ENCODE data around the gene NME3. TPM values are rescaled to one million over a fixed set of nuclear protein-coding genes. Genes with fewer than 3 reads are reported as not detected.

The NME3 gene
- total RNA-seq, 1 experiment from 2014 or later = 103 TPM

GRCh38 chr16:1784977-1785845 lies 13.9 kb upstream of the NME3 start:
- H3K27ac ChIP-seq (ENCODE audit: low read depth, low read length) = no peak overlapping the region
- H3K27me3 ChIP-seq (ENCODE audit: insufficient read depth, low read length) = no peaks in the 10 kb centered on the region
- intact Hi-C loops (cut with micrococcal nuclease) = no loop called here
- H3K36me3 ChIP-seq (ENCODE audit: control insufficient read depth in 1 of 2, insufficient read depth in 2 of 2, low read length in 2 of 2) = peaks cover 0 to 5% of the 10 kb centered on the region in 2 experiments; a peak in 2 of 4 replicates
- BruUV-seq (replicated peaks) = TSS peak; percentile 9
- ChIA-PET POLR2A (no interaction called here), CTCF (no interaction called here), RAD21 (ENCODE audit: low non-redundant PET in 1 of 2, low total read pairs in 2 of 2, uncharacterized antibody in 2 of 2, unreplicated experiment in 2 of 2) (no interaction called here)
- no peak for TF ChIP-seq POLR2AphosphoS5 (IDR thresholded peaks at IDR 0.05; ENCODE audit: low read depth, low read length)
- no peaks in the 10 kb centered on the region for H3K9me2 ChIP-seq (ENCODE audit: insufficient read depth)
- H3K4me1 ChIP-seq (ENCODE audit: control insufficient read depth in 1 of 2, insufficient read depth in 2 of 2, low read length in 2 of 2) = peaks cover 0 to 22% of the 10 kb centered on the region in 2 experiments; a peak in 3 of 4 replicates
- H2AFZ ChIP-seq (ENCODE audit: low read depth, low read length, poor library complexity, severe bottlenecking) = no peak overlapping the region
- no peak overlapping the region for H3K4me2 ChIP-seq (ENCODE audit: low read length)
- no peaks in the 10 kb centered on the region for H3K9me3 ChIP-seq (ENCODE audit: control insufficient read depth in 1 of 2, insufficient read depth in 1 of 2, low read depth in 1 of 2, low read length in 2 of 2)
- no peak for DNase-seq (ENCODE audit: low read depth, low spot score)
- peaks cover 53% of the 10 kb centered on the region for H3K79me2 ChIP-seq (ENCODE audit: insufficient read depth, low read length)
- no peaks in the 10 kb centered on the region for H4K20me1 ChIP-seq (ENCODE audit: insufficient read depth)
- ATAC-seq = no peak
- H3K4me3 ChIP-seq (replicated peaks in 1 of 2; ENCODE audit: low read depth in 1 of 2, low read length in 2 of 2) = no peak overlapping the region
- no peak overlapping the region for H3K9ac ChIP-seq (ENCODE audit: low read length)

GRCh38 chr16:1782408-1783264 lies 11.3 kb upstream of the NME3 start, which contains the start of the genes NUBP2 and SPSB3:
NUBP2 (plus strand) TSS chr16:1782960; CDS start chr16:1783021, 61 bp downstream.
SPSB3 (minus strand) TSS chr16:1782571; CDS start chr16:1781483, 1,088 bp downstream.
- peak within 1 kb of the TSS; percentile 80 to 88 for H3K4me3 ChIP-seq (replicated peaks in 1 of 2; ENCODE audit: low read depth in 1 of 2, low read length in 2 of 2)
- peak; percentile 72; the same call in 1 of the 2 replicates for TF ChIP-seq MAX (IDR thresholded peaks at IDR 0.05)
- TF ChIP-seq SIN3A (IDR thresholded peaks at IDR 0.05; ENCODE audit: low read depth) = peak; percentile 68
- TF ChIP-seq SRF (IDR thresholded peaks at IDR 0.05; ENCODE audit: low read depth) = peak; percentile 92; the same call in 1 of the 2 replicates
- TF ChIP-seq SP1 (IDR thresholded peaks at IDR 0.05; ENCODE audit: low read depth) = peak; percentile 100
- no peak for TF ChIP-seq YY1 (IDR thresholded peaks at IDR 0.05; ENCODE audit: extremely low read depth, insufficient replicate concordance, low read depth, low read length)
- TF ChIP-seq ZFX (IDR thresholded peaks at IDR 0.05) = peak; percentile 63; the same call in 1 of the 2 replicates
- TF ChIP-seq POLR2AphosphoS5 (IDR thresholded peaks at IDR 0.05; ENCODE audit: low read depth, low read length) = peak; percentile 57; the same call in 1 of the 2 replicates
- TF ChIP-seq EGR1 (IDR thresholded peaks at IDR 0.05; ENCODE audit: low read depth) = peak; percentile 74
- no peak for TF ChIP-seq ZNF274 (IDR thresholded peaks at IDR 0.05; ENCODE audit: low read depth, low read length)
- DNase-seq (ENCODE audit: low read depth, low spot score) (peak; percentile 100), ATAC-seq (peak; percentile 84)
- H3K4me2 ChIP-seq (ENCODE audit: low read length) = peak within 1 kb of the TSS; percentile 97
- peak within 1 kb of the TSS; percentile 78 for H3K27ac ChIP-seq (ENCODE audit: low read depth, low read length)
- no peak within 1 kb of the TSS for H2AFZ ChIP-seq (ENCODE audit: low read depth, low read length, poor library complexity, severe bottlenecking)
- no peaks in the 10 kb centered on the region for H3K9me2 ChIP-seq (ENCODE audit: insufficient read depth)
- peak within 1 kb of the TSS; percentile 97 for H3K9ac ChIP-seq (ENCODE audit: low read length)
- no peaks in the 10 kb centered on the region for H3K9me3 ChIP-seq (ENCODE audit: control insufficient read depth in 1 of 2, insufficient read depth in 1 of 2, low read depth in 1 of 2, low read length in 2 of 2)
- H3K79me2 ChIP-seq (ENCODE audit: insufficient read depth, low read length) = peaks cover 53% of the 10 kb centered on the region
- H4K20me1 ChIP-seq (ENCODE audit: insufficient read depth) = no peaks in the 10 kb centered on the region
- ChIA-PET RAD21 (ENCODE audit: low non-redundant PET in 1 of 2, low total read pairs in 2 of 2, uncharacterized antibody in 2 of 2, unreplicated experiment in 2 of 2) (no interaction called here), POLR2A (interaction anchor here (1.1 to 1.4 kb wide), 5 partner anchors 11 to 373 kb away, joined by 4 to 23 read pairs (median 6); partner anchors contain the start of genes EME2, FAHD1, HAGH and MRPS34), CTCF (interaction anchor here (0.9 to 1.2 kb wide), 6 partner anchors 8 to 358 kb away, joined by 3 to 13 read pairs (median 5); partner anchors contain the start of genes EME2, MAPK8IP3 and MRPS34)
- peaks cover 0 to 5% of the 10 kb centered on the region in 2 experiments; a peak in 2 of 4 replicates for H3K36me3 ChIP-seq (ENCODE audit: control insufficient read depth in 1 of 2, insufficient read depth in 2 of 2, low read length in 2 of 2)
- H3K27me3 ChIP-seq (ENCODE audit: insufficient read depth, low read length) = no peaks in the 10 kb centered on the region
- H3K4me1 ChIP-seq (ENCODE audit: control insufficient read depth in 1 of 2, insufficient read depth in 2 of 2, low read length in 2 of 2) = peaks cover 0 to 22% of the 10 kb centered on the region in 2 experiments; a peak in 3 of 4 replicates
- intact Hi-C loops (cut with micrococcal nuclease) = loop anchor here (1.0 to 2.0 kb wide), 2 partner anchors 9 to 44 kb away; partner anchors contain the start of genes FAHD1, HAGH and MRPS34
- no TSS peak for BruUV-seq (replicated peaks)
